ENCODE results near the gene AHCYL2. TPM values are rescaled to one million over a fixed set of nuclear protein-coding genes. Genes with fewer than 3 reads are reported as not detected.
A peak's percentile ranks its signal among the peaks of the same experiment; 100 is the strongest.
"Not testable (repeated sequence)": the region's sequence is repeated elsewhere in the genome, so short reads cannot be mapped to it uniquely, and the experiment has no call there.

The AHCYL2 gene
- total RNA-seq, 2 donors from 2014 or later = 21.5 to 39.8 TPM

DNA sequence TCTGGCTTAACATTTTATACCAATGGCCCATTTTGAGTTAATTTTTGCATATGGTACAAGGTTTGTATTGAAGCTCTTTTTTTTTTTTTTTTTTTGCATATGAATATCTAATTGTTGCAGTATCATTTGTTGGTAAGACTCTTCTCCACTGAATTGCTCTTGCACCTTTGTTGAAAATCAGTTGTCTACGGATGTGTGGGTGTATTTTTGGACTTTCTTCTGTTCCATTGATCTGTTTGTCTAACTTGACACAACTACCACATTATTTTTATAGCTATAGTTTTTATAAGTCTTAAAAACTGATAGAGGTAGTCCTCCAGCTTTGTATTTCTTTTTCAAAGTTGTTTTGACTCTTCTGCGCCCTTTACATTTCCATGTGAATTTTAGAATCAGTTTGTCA is 53.9 kb downstream of the AHCYL2 start:
- no peak for ATAC-seq (replicated peaks)
- Mint-ChIP-seq H3K4me3 (no peak overlapping the region), H3K9me3 (no peaks in the 10 kb centered on the region), H3K27ac (no peak overlapping the region), H3K36me3 (ENCODE audit: low read depth) (peaks cover 5% of the 10 kb centered on the region), H3K4me1 (no peaks in the 10 kb centered on the region), H3K27me3 (no peaks in the 10 kb centered on the region)

DNA sequence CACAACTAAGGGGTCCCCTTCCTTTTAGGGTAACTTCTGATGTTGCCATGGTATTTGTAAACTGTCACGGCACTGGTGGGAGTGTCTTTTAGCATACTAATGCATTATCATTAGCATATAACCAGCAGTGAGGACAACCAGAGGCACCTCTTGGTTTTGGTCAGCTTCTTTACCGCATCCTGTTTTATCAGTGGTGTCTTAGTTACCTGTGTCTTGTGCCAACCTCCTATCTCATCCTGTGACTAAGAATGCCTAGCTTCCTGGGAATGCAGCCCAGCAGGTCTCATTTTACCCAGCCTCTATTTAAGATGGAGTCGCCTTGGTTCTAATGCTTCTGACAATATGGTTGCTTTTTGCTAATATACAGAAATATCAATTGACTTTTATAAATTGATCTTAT is 54.9 kb downstream of the AHCYL2 start:
- Mint-ChIP-seq H3K9me3 (no peaks in the 10 kb centered on the region), H3K27ac (no peak overlapping the region), H3K4me3 (no peak overlapping the region), H3K4me1 (no peaks in the 10 kb centered on the region), H3K27me3 (no peaks in the 10 kb centered on the region), H3K36me3 (ENCODE audit: low read depth) (peaks cover 5% of the 10 kb centered on the region)
- ATAC-seq (replicated peaks) = peak; percentile 62

DNA sequence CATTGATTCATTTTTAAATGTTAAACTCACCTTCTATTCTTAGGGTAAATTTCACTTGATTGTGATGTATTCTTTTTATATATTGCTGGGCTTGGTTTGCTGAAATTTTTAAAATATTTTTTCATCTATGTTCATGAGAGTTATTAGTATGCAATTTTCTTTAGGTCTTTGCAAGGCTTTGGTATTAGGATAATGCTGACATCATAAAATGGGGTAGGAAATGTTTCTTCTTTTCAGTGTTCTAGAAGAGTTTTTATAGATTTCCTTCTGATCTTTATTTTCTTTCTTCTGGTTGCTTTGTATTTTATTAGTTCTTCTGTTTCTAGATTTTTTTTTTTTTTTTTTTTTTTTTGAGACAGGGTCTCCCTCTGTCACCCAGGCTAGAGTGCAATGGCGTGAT is 56.3 kb downstream of the AHCYL2 start:
- Mint-ChIP-seq H3K27me3 (no peaks in the 10 kb centered on the region), H3K4me3 (no peak overlapping the region), H3K4me1 (no peaks in the 10 kb centered on the region), H3K36me3 (ENCODE audit: low read depth) (peaks cover 5% of the 10 kb centered on the region), H3K27ac (no peak overlapping the region), H3K9me3 (no peaks in the 10 kb centered on the region)
- ATAC-seq (replicated peaks) = no peak

DNA sequence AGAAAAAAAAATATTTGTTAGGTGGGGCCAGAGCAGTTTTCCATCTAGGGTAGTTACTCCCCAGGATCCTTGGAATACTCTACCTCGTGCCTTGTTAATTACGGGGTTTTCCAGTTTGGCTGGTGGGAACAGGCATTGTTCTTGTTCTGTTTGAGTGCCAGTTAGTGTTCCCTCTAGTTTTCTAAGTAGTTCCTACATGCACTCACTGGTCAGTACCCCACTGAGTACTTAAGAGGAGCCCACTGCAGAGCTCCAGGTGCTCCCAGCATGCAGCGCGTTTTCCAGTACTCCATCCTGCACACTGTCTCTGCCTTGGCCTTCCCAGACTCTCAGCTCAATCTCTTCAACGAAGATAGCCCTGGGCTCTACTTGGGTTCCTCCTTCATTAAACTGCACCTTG is 58.0 kb downstream of the AHCYL2 start:
- H3K36me3 Mint-ChIP-seq (ENCODE audit: low read depth) = peaks cover 5% of the 10 kb centered on the region
- H3K4me3 Mint-ChIP-seq = no peak overlapping the region
- no peaks in the 10 kb centered on the region for H3K4me1 Mint-ChIP-seq
- H3K9me3 Mint-ChIP-seq = no peaks in the 10 kb centered on the region
- no peaks in the 10 kb centered on the region for H3K27me3 Mint-ChIP-seq
- ATAC-seq (replicated peaks) = no peak
- no peak overlapping the region for H3K27ac Mint-ChIP-seq

DNA sequence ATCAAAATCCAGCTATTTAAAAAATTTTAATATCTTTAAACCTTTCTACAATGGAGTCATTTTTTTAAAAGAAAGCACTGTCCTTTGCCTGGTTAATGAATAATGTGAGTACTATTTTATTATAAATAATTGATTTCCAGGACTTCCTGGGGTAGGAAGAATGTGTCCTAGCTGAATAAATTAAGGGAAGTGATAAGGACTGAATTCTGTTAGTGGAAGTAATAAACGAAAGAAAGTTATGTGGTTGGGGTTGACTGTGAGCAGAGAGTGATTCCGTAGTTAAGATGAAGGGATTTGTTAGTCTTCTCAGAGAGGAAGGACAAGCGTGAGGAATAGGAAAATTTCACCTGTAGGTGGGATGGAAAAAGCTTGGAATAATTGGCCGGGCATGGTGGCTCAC is 59.1 kb downstream of the AHCYL2 start:
- Mint-ChIP-seq H3K27me3 (no peaks in the 10 kb centered on the region), H3K27ac (no peak overlapping the region), H3K36me3 (ENCODE audit: low read depth) (no peaks in the 10 kb centered on the region), H3K9me3 (no peaks in the 10 kb centered on the region), H3K4me3 (no peak overlapping the region), H3K4me1 (no peaks in the 10 kb centered on the region)
- no peak for ATAC-seq (replicated peaks)

DNA sequence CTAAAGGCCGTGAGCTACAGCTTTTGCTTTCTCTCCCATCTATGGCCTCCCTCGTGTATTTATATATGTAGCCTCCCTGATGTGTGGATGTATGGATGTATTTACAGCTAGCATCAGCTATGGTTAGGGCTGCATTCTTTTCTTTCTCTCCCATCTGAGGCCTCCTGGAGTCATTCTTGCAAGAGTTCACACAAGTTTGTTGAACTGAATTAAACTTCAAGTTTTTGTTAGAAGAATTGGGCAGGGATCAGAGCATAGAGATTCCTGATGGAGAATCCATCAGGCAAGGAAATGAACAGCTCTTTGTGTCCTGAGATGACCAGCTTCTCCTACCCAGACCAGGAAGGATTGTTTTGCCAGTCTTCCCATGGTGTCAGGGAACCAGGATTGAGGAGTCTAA is 60.3 kb downstream of the AHCYL2 start:
- no peak overlapping the region for H3K4me3 Mint-ChIP-seq
- H3K27ac Mint-ChIP-seq = peak overlapping the region; percentile 32
- H3K9me3 Mint-ChIP-seq = no peaks in the 10 kb centered on the region
- no peaks in the 10 kb centered on the region for H3K4me1 Mint-ChIP-seq
- no peaks in the 10 kb centered on the region for H3K36me3 Mint-ChIP-seq (ENCODE audit: low read depth)
- ATAC-seq (replicated peaks) = no peak
- H3K27me3 Mint-ChIP-seq = no peaks in the 10 kb centered on the region

DNA sequence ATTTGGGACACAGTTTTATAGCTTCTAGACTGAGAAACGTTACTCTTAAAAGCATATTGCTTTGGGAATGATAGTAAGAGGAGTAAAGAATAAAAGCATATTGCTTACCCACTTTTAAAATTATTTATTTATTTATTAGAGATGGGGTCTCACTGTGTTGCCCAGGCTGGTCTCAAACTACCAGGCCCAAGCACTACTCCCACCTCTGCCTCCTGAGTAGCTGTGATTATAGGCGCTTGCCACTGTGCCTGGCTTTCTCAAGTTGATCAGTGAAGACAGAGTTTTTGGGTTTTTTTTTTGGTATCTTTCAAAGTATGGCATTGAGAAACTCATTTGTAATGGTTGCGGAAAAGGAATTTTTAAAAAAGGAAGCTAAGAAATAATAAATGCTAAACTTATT is 68.0 kb downstream of the AHCYL2 start:
- no peaks in the 10 kb centered on the region for H3K4me1 Mint-ChIP-seq
- H3K27me3 Mint-ChIP-seq = no peaks in the 10 kb centered on the region
- no peak for ATAC-seq (replicated peaks)
- no peaks in the 10 kb centered on the region for H3K9me3 Mint-ChIP-seq
- no peak overlapping the region for H3K4me3 Mint-ChIP-seq
- no peak overlapping the region for H3K27ac Mint-ChIP-seq
- no peaks in the 10 kb centered on the region for H3K36me3 Mint-ChIP-seq (ENCODE audit: low read depth)

DNA sequence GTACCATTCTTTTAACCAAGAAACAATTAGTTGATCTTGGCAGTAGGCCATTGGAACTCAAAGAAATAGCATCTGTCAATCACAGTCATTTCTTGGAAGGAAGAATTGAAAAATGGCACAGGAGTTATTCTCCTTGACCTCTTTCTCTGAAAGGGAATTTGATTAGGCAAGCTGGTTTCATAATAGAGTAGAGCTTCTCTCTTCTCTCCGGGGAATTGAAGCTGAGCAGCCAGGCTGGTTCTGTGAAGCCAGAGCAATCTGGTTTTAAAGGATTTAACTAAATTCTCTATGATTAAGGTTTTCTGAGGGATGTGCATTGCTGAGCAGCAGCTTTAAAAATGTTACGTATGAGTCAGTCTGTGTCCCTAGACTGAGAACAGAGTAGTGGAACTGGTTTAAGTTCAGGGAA is 70.2 kb downstream of the AHCYL2 start:
- Mint-ChIP-seq H3K9me3 (no peaks in the 10 kb centered on the region), H3K27me3 (no peaks in the 10 kb centered on the region), H3K4me3 (no peak overlapping the region), H3K36me3 (ENCODE audit: low read depth) (no peaks in the 10 kb centered on the region), H3K27ac (no peak overlapping the region), H3K4me1 (no peaks in the 10 kb centered on the region)
- no peak for ATAC-seq (replicated peaks)

DNA sequence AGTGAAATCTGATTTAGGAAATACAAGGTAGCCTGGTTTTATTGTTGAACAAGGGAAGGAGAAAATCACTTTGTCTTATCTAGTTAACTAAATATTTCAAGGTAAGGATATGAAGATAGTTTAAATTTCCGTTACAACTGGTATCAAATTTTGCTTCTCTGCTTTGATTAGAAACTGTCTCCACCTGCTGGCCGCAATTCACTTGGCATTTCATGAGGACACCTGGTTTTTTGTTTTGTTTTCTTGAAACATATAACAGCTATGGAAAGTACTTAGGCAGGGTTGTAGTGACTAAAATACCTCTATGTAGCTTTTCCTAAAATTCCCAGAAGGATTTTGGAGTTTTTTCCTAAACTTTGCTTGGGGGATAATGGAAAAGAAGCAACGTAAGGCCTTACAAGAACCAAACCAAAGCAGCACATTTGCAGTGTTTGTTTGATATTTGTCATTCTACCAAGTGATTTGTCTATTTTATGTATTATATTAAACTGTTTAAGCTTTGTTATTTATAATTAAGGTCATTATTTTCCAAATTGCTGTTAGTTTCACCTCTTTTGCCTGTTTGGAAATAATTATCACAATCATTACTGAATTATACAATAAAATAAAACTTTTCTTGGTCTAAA is 73.6 kb downstream of the AHCYL2 start:
- H3K4me1 Mint-ChIP-seq = no peaks in the 10 kb centered on the region
- H3K4me3 Mint-ChIP-seq = no peak overlapping the region
- ATAC-seq (replicated peaks) = no peak
- H3K27me3 Mint-ChIP-seq = no peaks in the 10 kb centered on the region
- no peaks in the 10 kb centered on the region for H3K36me3 Mint-ChIP-seq (ENCODE audit: low read depth)
- H3K9me3 Mint-ChIP-seq = no peaks in the 10 kb centered on the region
- no peak overlapping the region for H3K27ac Mint-ChIP-seq

DNA sequence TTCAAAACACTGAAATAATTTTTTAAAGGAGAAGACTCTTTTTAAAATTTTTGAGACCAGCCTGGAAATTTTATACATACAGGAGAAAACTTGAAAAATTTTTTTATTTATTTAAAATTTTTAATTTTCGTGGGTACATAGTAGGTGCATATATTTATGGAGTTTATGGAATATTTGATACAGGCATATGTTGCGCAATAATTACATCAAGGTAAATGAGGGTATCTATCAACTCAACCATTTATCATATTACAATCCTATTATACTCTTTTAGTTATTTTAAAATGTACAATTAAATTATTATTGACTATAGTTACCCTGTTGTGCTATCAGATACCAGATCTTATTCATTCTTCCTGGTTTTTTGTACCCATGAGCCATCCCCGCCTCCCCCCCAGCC is 75.1 kb downstream of the AHCYL2 start:
- Mint-ChIP-seq H3K27ac (no peak overlapping the region), H3K9me3 (no peaks in the 10 kb centered on the region), H3K4me1 (no peaks in the 10 kb centered on the region), H3K27me3 (no peaks in the 10 kb centered on the region), H3K4me3 (no peak overlapping the region), H3K36me3 (ENCODE audit: low read depth) (no peaks in the 10 kb centered on the region)
- ATAC-seq (replicated peaks) = no peak

DNA sequence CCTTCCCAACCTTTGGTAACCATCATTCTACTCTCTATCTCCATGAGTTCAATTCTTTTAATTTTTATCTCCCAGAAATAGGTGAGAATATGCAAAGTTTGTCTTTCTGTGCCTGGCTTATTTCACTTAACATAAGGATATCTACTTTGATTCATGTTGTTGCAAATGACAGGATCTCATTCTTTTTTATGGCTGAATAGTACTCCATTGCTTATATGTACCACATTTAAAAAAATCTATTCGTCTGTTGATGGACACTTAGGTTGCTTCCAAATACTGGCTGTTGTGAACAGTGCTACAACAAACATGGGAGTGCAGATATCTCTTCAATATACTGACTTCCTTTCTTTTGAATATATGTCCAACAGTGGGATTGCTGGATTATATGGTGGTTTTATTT is 75.5 kb downstream of the AHCYL2 start:
- not testable (repeated sequence) for H3K36me3 Mint-ChIP-seq (ENCODE audit: low read depth); H3K4me3 Mint-ChIP-seq; H3K27ac Mint-ChIP-seq; H3K4me1 Mint-ChIP-seq; H3K27me3 Mint-ChIP-seq; ATAC-seq (replicated peaks); H3K9me3 Mint-ChIP-seq

DNA sequence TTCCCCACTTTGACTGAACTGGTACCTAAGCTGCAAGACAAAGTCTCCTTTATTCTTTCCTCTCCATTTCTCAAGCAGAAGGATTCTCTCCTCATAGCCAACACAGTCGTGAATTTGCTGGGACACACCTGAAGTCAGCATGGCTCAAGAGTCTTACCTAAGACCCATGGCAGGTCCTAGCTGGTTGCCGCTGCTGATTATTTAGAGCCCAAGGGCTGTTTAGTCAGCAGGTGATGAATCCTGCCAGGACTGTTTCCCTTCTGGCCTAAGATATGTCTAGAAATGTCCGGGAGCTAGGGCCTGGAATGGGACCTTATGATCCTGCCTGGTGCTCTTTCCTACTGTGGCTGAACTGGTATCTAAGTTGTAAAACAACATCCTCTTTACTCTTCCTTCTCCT is 82.8 kb downstream of the AHCYL2 start:
- Mint-ChIP-seq H3K27me3 (no peaks in the 10 kb centered on the region), H3K4me1 (no peaks in the 10 kb centered on the region), H3K36me3 (ENCODE audit: low read depth) (peaks cover 10% of the 10 kb centered on the region)

DNA sequence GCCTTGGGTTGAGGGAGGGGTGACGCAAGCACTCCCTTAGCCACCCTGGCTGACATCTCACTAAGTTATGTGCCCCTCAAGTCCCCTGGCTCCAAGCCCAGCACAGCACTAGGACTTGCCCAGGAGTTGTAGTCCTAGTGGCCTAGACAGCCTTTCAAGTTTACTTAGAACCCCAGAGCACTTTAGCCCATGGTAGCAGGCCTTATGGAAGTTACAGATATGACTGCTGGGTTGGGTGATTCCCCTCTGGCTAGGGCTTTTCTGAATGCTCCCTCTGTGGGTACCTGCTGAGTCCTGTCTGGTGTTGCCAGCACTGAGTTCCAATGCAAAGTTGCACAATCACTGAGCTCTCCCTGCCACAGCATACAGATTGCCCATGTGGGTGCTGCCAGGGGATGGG is 83.2 kb downstream of the AHCYL2 start:
- Mint-ChIP-seq H3K27ac (peak overlapping the region; percentile 11), H3K27me3 (no peaks in the 10 kb centered on the region), H3K9me3 (no peaks in the 10 kb centered on the region), H3K36me3 (ENCODE audit: low read depth) (peaks cover 10% of the 10 kb centered on the region), H3K4me3 (no peak overlapping the region), H3K4me1 (no peaks in the 10 kb centered on the region)
- no peak for ATAC-seq (replicated peaks)

More for the DNA sequence above, 82.8 kb downstream of the AHCYL2 start:
- Mint-ChIP-seq H3K4me3 (no peak overlapping the region), H3K27ac (peak overlapping the region; percentile 11), H3K9me3 (no peaks in the 10 kb centered on the region)
- ATAC-seq (replicated peaks) = no peak

DNA sequence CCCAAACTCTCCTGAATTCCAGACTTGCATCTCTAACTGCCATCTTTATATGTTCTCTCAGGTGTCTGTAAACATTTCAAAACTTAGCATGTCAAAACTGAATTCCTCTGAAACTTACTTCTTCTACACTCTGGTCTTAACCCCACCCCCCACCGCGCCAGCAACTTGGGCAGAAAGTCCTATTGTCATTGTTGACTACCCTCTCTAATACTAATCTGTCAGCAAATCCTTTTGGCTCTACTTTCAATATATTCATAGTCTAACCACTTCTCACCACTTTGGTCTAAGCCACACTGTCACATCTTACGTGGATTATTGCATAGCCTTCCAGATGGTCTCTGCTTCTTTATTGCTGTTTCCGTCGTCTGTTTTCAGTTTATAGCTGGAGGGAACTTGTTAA is 86.6 kb downstream of the AHCYL2 start:
- H3K27ac Mint-ChIP-seq = no peak overlapping the region
- no peaks in the 10 kb centered on the region for H3K27me3 Mint-ChIP-seq
- H3K4me1 Mint-ChIP-seq = no peaks in the 10 kb centered on the region
- peaks cover 10% of the 10 kb centered on the region for H3K36me3 Mint-ChIP-seq (ENCODE audit: low read depth)
- no peak for ATAC-seq (replicated peaks)
- H3K4me3 Mint-ChIP-seq = no peak overlapping the region
- H3K9me3 Mint-ChIP-seq = no peaks in the 10 kb centered on the region

DNA sequence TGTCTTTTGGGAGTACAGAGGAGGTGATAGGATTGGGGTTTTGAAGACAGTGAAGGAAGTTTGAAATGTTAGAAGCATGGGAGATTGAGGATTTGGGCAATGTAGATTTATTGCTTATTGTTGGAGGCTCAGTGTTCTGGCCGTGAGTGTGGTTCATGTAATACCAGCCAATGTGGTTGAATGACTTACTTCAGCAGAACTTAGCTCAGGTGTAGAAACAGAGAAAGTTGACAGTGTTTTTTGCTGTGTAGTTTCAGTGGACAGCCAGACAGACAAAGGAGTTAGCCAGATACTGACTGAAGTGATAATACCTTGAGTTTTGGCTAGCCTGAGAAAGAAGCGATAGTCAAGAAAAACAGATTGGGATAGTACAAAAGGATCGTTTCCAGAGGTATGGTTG is 88.5 kb downstream of the AHCYL2 start:
- Mint-ChIP-seq H3K4me1 (peaks cover 3% of the 10 kb centered on the region), H3K27ac (no peak overlapping the region), H3K4me3 (no peak overlapping the region), H3K27me3 (no peaks in the 10 kb centered on the region), H3K36me3 (ENCODE audit: low read depth) (peaks cover 10% of the 10 kb centered on the region), H3K9me3 (no peaks in the 10 kb centered on the region)
- no peak for ATAC-seq (replicated peaks)

DNA sequence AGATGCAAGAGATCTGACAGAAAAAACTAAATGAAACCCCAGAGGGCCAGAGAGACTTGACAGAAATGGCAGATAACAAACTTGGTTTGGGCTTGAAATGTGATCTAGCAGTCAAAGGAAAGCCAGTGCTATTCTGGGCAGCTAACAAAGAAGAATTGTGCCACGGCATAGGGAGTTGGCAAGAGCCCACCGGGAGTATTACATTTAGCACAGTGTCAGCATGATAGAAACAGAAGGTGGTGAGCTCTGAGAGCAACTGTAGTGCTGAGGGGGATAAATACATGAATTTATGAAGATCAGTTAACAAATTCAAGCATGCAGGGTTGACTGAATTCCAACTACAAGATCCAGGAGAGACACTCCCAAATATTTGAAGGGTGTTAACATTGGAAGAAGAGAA is 91.1 kb downstream of the AHCYL2 start:
- Mint-ChIP-seq H3K4me1 (peaks cover 3% of the 10 kb centered on the region), H3K36me3 (ENCODE audit: low read depth) (peaks cover 10% of the 10 kb centered on the region), H3K4me3 (no peak overlapping the region), H3K9me3 (no peaks in the 10 kb centered on the region), H3K27me3 (no peaks in the 10 kb centered on the region), H3K27ac (no peak overlapping the region)
- ATAC-seq (replicated peaks) = no peak

Data from activated T-helper 17 cell treated with anti-CD3 and anti-CD28 coated beads, Interleukin-2, amount 50 U/mL, for 72 hours (primary cell).